Activated T-cell treated with anti-CD3 and anti-CD28 coated beads, Interleukin-2, amount 50 U/mL, for 1 hour (primary cell): ENCODE measurements around the gene HS3ST6.
A peak's percentile ranks its signal among the peaks of the same experiment; 100 is the strongest.
"Not testable (repeated sequence)": the region's sequence is repeated elsewhere in the genome, so short reads cannot be mapped to it uniquely, and the experiment has no call there.

Source experiments
- DNase-seq: peaks from one replicate; pipeline ENCODE4 v3.0.0-alpha.2; 2020

Gene HS3ST6

DNA sequence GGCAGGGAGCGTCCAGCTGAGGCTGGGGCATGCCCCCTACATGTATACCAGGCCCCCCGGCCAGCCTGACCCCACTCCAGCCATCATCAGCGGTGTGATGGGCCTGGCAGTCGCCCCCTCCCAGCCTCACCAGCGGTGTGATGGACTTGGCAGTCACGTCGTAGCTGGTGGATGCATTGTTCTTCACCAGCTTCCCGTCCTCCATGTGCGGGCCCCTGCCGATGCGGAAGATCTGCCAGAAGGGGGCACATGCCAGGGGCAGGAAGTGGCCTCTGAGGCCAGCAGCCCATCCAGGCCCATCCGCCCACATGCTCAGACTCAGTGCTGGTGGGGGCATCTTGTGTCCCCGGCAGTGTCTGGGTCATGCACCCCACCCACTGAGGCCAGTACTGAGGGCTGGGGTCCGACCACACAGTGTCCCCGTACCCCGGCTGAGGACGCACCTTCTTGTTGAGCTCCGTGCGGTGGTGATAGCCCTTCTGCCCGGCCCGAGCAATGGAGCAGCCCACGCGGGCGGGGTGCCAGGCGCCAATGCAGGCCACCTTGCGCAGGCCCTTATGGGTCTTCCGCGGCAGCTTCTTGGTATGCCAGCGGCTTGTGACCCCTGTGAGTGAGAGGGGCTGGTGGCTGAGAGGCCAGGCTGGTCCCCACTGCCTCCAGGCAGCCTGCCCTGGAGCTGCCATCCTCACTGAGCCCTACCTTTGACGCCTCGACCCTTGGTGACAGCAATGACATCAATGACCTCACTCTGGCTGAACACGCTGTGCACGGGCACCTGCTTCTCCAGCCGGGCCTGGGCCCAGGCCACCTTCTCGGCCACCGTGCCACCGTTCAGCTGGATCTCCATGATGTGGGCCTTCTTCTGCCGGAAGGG is 28.5 kb upstream of the HS3ST6 start:
- DNase-seq = no peak

DNA sequence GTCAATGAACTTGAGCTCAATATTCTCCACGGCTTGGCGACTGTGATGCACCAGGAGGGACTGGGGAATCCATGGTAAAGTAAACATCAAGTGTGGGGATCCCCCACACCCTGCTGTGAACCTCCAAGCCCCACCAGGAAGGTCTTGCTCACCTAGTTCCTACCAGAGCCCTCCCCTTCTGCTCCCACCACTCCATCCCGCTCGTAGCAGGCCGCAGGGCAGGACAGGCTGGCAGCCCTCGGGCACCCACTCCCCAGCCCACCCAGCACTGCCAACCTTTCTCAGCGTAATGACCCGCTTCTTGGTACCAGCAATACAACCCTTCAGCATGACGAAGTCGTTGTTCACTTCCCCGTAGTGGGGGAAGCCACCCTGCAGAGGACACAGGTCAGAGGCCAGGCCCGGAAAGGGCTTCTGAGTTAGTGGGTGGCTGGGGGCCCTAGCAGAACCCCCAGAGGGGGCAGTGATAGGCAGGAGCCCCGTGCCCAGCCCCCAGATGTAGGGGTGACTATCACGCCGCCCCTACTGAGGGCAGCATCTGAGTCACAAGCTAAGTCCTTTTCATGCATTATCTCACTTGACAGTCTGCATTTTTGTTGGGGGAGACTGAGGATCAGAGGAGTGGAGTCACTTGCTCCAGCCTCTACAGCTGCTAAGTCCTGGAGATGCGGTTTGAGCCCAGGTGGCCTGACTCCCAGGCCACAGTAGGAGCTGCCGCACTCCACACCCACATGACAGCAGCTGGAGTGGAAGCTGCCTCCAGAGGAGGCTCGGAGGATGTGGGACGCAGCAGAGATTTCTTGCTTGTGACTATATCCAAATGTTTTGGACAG is 27.6 kb upstream of the HS3ST6 start:
- no peak for DNase-seq

DNA sequence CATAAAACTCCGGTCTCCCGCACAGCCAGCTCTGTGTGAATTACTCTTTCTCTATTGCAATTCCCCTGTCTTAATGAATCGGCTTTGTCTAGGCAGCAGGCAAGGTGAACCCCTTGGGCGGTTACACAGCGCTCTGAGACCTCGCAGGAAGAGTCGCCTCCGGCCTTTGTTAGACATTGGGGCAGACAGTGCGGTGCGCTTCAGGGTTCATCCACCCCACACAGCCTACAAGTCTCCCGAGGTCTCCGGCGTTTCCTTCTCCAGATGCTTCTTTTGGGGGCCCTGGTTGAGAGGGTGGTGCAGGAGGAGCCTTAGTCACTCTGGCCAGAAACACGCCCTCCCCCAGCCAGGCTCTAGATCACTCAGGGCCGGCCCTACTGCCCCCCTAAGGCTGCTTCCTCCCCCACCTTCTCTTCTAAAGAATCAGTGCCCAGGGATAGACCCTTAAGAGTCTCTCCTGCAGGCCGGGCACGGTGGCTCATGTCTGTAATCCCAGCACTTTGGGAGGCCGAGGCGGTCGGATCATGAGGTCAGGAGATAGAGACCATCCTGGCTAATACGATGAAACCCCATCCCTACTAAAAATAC is 26.5 kb upstream of the HS3ST6 start:
- no peak for DNase-seq

DNA sequence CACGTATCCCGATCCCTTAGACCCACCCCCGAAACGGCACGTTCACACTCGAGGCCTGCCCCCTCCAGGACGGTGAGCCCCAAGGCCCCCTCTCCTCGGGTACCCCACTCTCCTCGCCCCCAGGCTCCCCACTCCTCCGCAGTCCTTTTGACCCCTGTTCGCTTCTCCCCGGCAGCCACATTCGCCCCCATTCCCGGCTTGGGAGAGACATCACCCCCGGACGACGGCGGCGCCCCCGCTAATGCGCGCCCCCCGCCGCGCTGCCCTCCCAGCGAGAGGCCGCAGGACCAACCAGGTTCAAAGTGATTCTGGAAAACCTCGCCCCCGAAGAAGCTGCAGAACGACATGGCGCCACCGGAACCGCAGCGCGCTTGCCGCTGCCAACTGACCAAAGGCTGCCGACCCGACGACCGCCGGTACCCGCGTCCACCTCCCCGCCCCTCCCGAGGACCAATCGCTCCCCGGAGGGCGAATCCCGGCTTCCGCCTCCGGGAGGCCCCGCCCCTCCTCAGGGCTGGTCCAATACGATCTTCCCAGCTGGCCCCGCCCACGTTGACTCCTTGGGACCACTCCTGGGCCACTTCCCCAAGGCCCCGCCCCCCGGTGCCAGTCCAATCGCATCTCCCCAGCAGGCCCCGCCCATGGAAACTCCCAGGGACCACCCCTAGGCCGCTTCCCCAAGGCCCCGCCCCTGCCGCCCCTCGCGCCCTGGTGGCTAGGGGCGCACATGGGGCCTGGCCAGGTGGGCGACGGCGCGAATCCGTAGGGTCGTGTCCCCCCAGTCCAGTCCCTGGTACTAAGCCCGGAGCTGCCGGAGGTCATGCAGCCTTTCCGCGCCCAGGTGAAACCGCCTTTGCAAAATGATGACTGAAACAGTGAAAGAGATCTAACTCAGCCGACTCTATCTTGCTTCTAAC is 24.9 kb upstream of the HS3ST6 start, which contains the start of gene MSRB1:
Gene MSRB1, minus strand, starts transcription at position 390 of the 917 bp plus-strand sequence. Its CDS starts 43 bp downstream, at position 347.
- DNase-seq = peak; percentile 98

DNA sequence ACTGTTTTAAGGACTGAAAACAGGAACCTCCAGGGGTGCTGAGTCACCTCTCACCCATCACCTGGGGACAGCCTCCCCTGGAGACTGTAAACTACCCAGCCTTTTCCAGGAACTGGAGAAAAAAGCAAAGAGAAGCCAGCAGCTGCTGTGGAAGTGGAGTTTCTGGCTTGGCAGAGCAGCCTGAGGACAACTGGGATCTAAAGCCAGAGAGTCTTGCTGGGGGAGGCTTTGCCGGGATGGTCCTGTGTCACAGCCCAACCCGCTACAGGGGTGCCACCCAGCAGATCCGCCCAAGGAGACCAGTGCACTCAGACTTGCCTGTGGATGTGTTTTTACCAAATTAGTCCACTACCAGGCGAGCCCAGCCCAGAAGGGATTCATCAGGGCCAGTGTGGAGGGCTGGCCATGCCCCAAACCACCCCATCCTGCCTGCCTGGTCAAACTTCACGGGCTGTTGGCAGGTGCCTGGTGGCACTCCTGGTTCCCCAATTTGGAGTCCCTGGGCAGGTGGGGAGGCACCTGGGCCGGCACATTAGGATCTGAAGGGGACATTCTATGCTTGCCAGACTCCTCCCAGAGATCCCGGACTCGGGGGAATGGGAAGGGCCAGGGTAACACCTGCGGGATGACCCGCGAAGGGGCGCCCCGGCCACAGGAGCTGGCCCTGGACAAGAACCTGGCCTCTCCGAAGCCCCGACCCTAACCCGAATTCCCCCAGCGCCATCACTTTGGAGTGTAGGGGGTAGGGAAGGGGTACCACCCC is 24.0 kb upstream of the HS3ST6 start:
- no peak for DNase-seq

DNA sequence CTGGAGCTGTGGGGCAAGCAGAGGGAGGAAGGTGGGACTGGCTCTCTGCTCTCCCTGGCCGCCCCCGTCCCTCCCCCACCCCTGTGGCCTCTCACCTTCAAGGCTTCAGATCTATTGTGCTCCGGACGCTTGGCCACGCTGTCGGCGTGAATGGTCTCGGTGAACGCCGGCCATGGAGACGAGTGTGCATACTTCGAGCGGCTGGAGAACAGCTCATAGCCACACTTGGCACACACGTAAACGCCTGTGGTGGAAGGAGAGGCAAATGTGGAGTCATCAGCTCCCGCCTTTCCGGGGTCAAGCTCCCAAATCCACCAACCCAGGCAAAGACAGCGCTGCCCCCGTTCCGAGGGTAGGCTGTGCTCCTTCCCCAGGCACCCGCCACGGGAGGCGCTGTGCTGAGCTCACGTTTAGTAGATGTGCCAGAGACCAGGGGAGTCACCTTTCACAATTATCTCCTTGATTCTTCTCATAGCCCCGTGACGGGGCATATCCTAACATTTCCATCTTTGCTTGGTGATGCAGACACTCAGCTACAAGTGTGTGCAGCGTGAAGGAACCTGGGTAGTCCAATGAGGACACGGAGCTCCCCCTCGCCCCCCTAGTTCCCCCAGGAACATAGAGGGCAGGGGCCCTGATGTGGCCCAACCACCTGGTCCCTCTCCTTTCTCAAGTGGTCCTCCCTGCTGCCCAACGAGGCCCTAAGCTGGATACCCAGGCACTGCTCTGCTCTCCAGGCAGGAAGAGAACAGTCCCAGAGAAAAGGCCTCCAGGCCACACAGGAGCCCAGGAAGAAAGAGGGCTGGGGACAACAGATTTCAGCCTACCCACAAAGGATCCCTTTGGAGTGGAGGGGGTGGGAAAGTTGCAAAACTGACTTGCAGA is 23.2 kb upstream of the HS3ST6 start:
- DNase-seq = no peak

DNA sequence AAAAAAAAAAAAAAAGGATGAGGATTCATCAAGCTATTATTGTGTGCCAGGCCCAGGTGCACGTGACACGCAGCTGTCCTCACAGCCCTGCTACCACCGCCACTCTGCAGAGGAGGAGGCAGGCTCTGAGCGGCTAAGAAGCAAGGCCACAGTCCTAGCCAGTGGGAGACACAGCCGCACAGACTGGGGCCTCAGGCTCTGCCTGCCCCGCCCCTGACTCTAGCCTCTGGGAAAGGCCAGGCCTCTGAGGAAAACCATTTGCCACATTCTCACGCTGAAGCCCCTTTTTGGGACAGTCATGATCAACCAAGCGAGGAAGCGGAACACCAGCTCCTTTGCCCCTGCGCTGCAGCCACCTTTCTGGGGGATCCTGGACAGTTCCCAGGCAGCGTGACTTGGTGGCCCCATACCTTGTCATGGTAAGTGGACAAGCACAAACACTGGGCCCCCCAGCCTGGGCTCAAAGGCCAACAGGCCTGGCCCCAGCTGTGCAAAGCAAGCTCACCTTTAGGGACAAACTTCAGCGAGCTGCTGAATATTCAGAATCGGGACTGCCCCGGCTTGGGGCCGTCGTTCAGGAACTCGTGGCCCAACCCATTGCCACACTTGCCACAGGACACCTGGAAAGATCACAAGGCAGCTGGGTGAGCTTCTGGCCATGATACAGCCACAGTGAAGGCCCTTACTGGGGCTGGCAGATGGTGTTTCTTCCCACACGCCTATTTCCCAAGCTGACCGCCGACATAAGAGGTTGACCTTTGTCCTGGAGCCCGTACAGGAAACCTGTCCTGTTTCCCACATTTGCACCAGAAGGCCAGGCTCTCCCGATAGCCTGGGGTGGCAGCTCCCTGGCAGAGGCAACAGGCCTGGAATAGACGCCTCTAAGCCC is 22.3 kb upstream of the HS3ST6 start:
- no peak for DNase-seq

DNA sequence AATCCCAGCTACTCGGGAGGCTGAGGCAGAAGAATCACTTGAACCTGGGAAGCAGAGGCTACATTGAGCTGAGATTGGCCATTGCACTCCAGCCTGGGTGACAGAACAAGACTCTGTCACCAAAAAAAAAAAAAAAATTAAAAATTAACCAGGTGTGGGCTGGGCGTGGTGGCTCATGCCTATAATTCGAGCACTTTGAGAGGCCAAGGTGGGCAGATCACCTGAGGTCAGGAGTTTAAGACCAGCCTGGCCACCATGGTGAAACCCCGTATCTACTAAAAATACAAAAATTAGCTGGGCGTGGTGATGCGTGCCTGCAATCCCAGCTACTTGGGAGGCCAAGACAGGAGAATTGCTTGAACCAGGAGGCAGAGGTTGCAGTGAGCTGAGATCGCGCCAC is 21.6 kb upstream of the HS3ST6 start:
- not testable (repeated sequence) for DNase-seq

DNA sequence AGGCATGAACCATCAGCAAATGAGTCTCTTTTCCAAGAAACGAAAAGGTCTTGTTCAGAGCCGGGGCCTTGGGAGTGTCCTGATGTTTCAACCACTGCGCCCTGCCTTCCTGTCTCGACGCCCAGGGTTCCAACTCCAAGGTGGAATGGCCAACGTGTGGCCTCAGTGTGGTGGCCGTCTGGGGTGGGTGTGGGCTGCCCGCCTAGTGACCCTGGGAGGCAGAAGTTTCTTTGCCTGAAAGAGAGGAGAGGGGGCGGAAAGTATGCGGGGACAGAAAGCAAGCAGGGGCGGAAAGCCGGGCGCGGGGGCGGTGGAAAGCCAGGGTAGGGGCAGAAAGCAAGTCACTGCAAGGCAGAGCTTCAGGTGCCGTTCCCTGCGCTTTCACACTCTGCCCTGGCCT is 20.7 kb upstream of the HS3ST6 start:
- DNase-seq = no peak

DNA sequence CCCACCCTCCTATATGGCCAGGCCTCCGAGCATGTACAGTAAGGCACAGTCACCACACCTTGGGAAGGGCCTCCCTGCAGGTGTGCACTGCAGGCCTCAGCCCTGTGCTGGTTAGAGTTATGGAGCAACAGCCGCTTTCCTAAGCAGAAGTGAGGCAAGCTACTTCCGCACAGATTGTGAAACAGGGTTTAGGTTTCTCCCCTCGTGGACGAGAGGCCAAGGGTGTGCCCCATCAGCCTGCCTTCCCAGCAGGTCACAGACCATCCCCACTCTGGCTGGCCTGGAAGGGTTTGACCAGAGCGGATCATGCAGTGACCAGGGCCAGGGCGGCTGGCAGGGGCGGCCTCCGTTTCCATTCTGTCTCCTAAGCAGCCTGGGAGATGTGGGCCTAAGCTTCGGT is 20.1 kb upstream of the HS3ST6 start:
- no peak for DNase-seq

DNA sequence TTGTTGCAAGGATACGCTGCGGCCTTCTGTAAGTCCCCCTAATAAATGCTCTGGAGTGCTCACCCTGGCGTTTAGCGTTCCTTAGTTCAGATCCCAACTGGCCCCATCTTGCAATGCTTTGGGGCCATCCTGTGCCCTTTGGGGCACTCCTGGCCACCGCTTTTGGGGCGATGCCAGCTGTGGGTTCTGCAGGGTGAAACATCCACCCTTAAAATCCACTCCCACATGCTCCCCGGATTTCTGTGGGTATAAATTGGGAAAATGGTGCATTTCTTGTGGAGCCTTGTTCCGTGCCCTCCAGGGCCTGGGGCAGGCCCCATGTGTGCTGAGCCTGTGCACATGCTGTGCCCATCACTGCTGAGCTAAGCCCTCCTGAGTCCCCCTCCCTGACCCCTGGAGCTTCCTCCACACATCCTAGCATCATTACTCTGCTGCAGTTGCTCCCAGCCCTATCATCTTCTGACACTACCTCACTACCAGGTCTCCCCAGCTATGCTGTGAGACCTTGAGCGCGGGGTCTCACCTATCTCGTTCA is 18.8 kb upstream of the HS3ST6 start:
- no peak for DNase-seq

DNA sequence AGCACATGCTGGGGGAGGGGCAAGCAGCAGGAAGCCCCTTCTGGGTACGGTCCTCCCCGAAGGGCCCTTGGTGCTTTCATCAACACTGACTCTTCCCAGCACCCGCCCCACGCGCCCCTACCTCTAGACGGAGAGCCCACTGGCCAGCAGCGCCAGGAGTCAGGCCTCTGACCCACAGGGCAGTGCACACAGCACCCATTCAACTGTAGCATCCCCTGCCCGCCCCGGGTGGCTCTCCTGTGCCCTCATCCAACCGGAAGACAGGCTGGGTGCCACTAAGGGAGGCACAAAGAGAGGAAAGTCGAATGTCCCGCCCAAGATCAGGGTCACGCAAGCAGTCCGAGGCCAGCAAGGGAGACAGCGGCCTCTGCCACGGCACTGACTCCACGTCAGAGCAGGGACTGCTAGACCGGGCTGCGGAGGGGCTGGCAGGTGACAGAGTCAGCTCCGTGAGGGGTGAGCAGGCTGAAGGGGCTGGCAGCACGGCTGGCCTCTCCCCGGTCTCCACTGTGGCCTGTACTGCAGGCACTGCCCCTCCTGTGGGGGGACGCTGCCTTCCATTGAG is 15.0 kb upstream of the HS3ST6 start:
- no peak for DNase-seq

DNA sequence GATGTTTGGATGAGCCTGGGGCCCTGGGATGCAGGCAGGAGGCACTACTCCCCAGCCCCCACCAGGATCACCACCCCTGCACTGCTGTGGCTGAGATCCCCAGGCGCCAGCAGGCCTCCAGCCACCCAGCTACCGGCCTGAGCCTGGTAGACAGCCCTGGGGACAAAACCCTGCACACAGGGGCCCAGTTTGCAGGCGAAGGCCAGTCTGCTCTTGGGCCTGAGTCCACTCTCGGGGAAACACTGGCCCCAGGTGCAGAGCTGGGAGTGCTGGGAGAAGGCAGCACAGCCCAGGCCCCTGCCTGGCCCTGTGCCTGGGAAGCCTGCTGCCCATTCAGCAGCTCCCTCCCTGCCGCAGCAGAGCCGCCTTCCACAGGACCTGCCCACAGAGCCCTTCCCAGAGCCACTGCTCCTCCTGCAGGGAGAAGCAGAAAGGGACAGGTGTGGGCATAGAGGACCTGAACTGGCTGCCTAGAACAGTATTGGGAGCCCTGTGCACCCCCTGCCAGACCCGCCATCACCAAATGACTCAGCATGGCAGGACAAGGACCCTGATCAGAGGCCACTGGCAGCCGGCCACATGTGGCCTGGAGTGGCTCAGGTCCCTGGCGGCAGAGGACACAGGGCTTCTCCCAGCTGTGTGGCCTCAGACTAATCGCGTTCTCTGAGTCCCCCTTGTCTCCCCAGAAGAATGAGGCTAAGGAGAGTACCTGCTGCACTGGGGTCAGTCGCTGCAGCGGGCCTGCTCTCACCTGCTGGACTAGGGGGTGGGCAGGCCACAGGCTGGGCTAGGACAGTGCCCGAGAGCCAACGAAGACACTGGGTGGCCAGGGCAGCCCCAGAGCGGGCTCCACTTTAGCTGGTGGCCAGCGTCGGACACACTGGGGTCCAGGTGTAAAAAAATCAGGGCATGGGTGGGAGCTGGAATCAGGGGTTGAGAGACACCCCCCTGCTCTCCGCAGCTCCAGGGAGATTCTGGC is 14.1 kb upstream of the HS3ST6 start:
- no peak for DNase-seq

DNA sequence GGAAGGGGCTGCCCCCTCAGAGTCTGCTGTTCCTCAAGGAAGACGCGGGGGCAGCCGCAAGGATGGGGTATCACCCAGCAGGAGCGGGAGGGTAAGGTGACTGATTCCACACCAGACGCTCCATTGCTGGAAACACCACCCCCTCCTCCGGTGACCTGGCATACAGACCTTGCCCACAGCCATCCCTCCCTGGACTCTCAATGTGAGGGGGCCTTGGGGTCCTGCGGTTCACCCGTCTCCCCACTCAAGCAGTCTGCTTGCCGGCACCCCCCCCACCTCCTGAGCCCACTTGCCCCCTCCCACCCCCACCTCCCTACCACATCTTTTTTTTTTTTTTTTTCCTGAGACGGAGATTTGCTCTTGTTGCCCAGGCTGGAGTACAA is 12.1 kb upstream of the HS3ST6 start:
- no peak for DNase-seq

DNA sequence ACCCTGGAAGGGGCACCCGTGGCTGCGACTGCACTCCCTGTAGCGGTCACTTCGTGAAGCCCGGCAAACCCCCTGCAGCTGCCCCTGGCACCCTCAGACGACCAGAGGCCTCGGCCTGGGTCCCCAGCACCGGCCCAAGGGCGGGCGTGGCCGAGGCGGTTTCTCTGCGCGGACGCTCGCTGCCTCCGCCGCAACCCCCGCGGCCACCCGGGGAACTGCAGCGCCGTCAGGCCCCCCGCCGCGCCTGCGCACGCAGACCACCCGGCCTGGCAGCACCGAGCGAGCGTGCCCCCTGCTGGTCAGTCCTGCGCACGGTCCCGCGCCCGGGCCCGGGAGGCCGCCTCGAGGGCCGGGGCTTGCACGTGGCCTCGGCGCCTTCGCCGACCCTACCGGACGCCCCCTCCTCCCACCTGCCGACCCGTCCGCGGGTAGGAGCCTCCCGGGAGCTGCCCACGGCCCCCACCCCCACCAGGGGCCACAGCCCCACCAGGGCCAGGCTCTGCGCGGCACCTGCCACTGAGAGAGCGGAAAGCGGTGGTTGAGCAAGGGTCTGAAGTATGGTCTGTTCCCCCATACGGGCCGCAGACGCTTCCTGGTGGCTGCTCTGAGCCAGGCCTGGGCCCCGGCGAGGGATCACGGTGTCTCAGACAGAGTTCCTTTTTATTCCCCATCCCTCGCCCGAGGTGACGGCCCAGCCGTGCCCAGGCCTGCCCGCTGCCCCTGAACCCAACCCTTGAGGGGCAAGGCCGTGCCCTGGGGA is 11.5 kb upstream of the HS3ST6 start:
- peak; percentile 96 for DNase-seq

DNA sequence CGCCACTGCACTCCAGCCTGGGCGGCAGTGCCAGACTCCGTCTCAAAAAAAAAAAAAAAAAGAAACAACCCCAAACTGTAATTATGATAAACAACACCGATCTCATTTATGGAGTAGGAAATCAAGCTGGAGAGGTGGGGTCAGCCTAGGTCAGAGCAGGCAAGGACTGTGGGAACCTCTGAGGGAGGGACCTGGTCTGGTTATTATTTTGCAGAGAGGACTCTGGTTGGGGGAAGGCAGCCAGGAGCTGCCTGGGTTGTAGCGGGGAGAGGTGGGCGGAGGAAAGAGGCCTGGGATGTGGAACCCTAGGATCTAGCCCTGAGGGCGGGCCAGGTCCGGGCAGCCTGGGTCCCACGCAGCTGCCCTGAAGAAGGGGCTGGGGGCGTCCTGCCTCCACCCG is 10.9 kb upstream of the HS3ST6 start:
- no peak for DNase-seq

DNA sequence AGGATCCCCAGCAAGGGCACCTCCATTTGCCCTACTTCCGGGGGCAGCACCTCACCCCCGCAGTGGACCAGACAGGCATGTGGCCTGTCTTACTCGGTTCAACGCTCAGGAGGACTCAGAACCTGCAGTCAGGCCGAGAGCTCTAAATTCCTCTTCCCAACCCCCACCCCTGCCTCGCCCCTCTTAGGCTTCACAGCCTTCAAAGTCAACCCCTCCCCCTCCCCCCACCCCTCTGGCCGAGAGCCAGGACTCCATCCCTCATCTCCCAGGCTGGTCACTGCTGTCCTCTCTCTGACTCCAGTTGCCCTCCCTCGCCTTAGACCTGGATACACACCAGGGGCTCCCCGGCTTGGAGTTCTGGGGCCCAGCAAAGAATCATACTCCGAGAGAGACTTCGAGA is 8.1 kb upstream of the HS3ST6 start:
- DNase-seq = no peak
